SK-N-SH (cell line): ENCODE results near the gene ADGRG2.

Experiments used
- JUND ChIP-seq: IDR thresholded peaks from 2 replicates; pipeline ENCODE4 v1.4.0; 2012
- TF ChIP-seq, protein P1 (sequence below): fragments of 200-600 bp; sonication (generic); IDR thresholded peaks from 2 replicates; pipeline ENCODE4 v1.6.1; 2017; ENCODE audit warnings: antibody characterized with exemption, mild to moderate bottlenecking, moderate library complexity

DNA sequence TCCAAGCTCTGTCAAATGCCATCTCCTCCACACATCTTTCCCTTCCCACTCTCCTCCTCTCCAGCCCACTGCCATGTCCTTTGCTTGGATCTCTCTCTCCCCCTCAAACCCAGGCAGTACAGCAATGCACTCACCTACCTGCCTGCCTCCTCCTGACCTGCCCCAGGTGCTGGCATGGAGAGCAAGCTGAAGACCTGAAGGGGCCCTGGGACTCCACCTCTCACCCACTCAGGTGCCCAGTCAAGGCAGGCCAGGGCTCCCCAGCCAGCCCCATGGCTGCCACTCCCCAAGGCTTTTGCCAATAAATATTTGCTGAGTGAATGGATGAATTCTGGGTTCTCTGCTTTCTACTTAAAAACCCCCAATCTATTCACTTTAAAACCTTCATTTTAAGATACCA, 125.7 kb downstream of the ADGRG2 start:
- no peak for TF ChIP-seq JUND
- TF ChIP-seq, protein P1, sequence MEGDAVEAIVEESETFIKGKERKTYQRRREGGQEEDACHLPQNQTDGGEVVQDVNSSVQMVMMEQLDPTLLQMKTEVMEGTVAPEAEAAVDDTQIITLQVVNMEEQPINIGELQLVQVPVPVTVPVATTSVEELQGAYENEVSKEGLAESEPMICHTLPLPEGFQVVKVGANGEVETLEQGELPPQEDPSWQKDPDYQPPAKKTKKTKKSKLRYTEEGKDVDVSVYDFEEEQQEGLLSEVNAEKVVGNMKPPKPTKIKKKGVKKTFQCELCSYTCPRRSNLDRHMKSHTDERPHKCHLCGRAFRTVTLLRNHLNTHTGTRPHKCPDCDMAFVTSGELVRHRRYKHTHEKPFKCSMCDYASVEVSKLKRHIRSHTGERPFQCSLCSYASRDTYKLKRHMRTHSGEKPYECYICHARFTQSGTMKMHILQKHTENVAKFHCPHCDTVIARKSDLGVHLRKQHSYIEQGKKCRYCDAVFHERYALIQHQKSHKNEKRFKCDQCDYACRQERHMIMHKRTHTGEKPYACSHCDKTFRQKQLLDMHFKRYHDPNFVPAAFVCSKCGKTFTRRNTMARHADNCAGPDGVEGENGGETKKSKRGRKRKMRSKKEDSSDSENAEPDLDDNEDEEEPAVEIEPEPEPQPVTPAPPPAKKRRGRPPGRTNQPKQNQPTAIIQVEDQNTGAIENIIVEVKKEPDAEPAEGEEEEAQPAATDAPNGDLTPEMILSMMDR: no peak
